ENCODE measurements around the gene SCAPER. TPM values are rescaled to one million over a fixed set of nuclear protein-coding genes. Genes with fewer than 3 reads are reported as not detected.

Gene SCAPER
- total and polyA plus RNA-seq, 11 donors, result 6.7 to 53.9 (median 38.3) TPM

DNA sequence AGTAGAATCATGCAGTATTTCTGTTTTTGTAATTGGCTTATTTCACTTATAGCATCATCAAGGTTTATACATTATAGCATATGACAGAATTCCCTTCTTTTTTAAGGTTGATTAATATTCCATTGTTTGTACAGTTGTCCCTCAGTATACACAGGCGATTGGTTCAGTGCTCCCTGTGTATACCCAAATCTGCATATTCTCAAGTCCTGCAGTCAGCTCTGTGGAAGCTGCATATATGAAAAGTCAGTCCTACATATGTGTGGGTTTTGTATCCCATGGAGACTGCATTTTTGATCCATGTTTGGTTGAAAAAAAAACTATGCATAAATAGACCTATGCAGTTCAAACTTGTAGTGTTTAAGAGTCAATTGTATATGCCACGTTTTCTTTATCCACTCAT, 440.9 kb downstream of the SCAPER start:
- TF ChIP-seq POLR2A (IDR thresholded peaks at IDR 0.05), result no peak
- TF ChIP-seq, protein P1, sequence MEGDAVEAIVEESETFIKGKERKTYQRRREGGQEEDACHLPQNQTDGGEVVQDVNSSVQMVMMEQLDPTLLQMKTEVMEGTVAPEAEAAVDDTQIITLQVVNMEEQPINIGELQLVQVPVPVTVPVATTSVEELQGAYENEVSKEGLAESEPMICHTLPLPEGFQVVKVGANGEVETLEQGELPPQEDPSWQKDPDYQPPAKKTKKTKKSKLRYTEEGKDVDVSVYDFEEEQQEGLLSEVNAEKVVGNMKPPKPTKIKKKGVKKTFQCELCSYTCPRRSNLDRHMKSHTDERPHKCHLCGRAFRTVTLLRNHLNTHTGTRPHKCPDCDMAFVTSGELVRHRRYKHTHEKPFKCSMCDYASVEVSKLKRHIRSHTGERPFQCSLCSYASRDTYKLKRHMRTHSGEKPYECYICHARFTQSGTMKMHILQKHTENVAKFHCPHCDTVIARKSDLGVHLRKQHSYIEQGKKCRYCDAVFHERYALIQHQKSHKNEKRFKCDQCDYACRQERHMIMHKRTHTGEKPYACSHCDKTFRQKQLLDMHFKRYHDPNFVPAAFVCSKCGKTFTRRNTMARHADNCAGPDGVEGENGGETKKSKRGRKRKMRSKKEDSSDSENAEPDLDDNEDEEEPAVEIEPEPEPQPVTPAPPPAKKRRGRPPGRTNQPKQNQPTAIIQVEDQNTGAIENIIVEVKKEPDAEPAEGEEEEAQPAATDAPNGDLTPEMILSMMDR (IDR thresholded peaks at IDR 0.05), result no peak
- intact Hi-C loops (cut with DNase I), result no loop called here
- Histone ChIP-seq H3K27ac (no peak overlapping the region), H3K36me3 (peaks cover 0 to 9% (median 2%) of the 10 kb centered on the region in 9 donors), H3K4me3 (no peak overlapping the region), H3K9me3 (peaks cover 0 to 16% (median 4%) of the 10 kb centered on the region in 12 donors), H3K4me1 (no peaks in the 10 kb centered on the region), H3K27me3 (no peaks in the 10 kb centered on the region)
- WGBS, 4 donors, result 90 to 96% (median 95%) methylated on average over 2 of the region's 2 CpGs
- DNase-seq (no peak), ATAC-seq (no peak)

- H3K4me1 ChIP-seq, result no peaks in the 10 kb centered on the region
- DNase-seq, result no peak
- H3K27me3 ChIP-seq, result no peaks in the 10 kb centered on the region
- no peaks in the 10 kb centered on the region for H3K36me3 ChIP-seq
- WGBS, 4 donors, result 93 to 100% (median 95%) methylated on average over 1 of the region's 1 CpG
- no peak overlapping the region for H3K27ac ChIP-seq
- no peak for ATAC-seq
- intact Hi-C loops (cut with DNase I), result no loop called here
- no peak overlapping the region for H3K4me3 ChIP-seq
- TF ChIP-seq, protein P1 (IDR thresholded peaks at IDR 0.05), result no peak
- TF ChIP-seq POLR2A (IDR thresholded peaks at IDR 0.05), result no peak
- H3K9me3 ChIP-seq, result peaks cover 0 to 16% (median 2%) of the 10 kb centered on the region in 12 donors
Measured at GRCh38 chr15:76460871-76461270, 444.3 kb downstream of the SCAPER start.

GRCh38 chr15:76460347-76460746, 444.8 kb downstream of the SCAPER start:
- Histone ChIP-seq H3K9me3 (peaks cover 0 to 16% (median 2%) of the 10 kb centered on the region in 12 donors), H3K36me3 (no peaks in the 10 kb centered on the region), H3K27me3 (no peaks in the 10 kb centered on the region), H3K4me1 (no peaks in the 10 kb centered on the region), H3K27ac (no peak overlapping the region), H3K4me3 (no peak overlapping the region)
- intact Hi-C loops (cut with DNase I), result no loop called here
- no peak for DNase-seq
- ATAC-seq, result no peak
- 97 to 99% (median 98%) methylated on average over 3 of the region's 3 CpGs for WGBS, 4 donors
- TF ChIP-seq, protein P1 (IDR thresholded peaks at IDR 0.05), result no peak
- no peak for TF ChIP-seq POLR2A (IDR thresholded peaks at IDR 0.05)

DNA sequence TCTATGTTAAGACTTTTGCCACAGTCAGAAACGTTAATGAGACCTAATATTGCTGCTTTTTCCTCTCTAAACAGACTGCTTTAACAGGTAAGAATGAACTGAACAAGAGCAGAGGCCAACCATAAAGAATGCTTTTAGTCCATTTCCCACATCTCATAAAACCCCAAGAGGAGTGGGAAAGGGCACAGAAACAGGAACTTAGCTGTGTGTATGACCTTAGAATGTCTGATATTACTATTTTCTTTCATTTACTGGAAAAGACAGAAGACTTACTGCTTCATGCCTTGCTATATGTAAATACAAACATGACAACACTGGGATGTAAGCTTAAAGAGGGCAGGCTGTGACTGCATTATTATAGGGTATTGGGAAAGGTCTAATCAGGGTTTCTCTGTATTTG, 453.6 kb downstream of the SCAPER start:
- TF ChIP-seq, protein P1 (IDR thresholded peaks at IDR 0.05), result no peak
- TF ChIP-seq POLR2A (IDR thresholded peaks at IDR 0.05), result no peak
- Histone ChIP-seq H3K27ac (no peak overlapping the region), H3K4me3 (no peak overlapping the region), H3K36me3 (no peaks in the 10 kb centered on the region), H3K4me1 (peaks cover 0 to 4% (median 0%) of the 10 kb centered on the region in 12 donors), H3K27me3 (no peaks in the 10 kb centered on the region), H3K9me3 (no peaks in the 10 kb centered on the region)
- DNase-seq, result no peak
- WGBS, 4 donors, result 68 to 78% (median 73%) methylated on average over 1 of the region's 1 CpG
- ATAC-seq, result no peak
- intact Hi-C loops (cut with DNase I), result no loop called here
